IPS-15b (cell line): ENCODE results near the gene GFRA4.

Experiments
- H3K27me3 ChIP-seq: one replicate; pipeline ENCODE4 v1.6.1; 2013; ENCODE audit warnings: low read length; ENCODE audit not compliant: control insufficient read depth, insufficient read depth
- H3K36me3 ChIP-seq: one replicate; pipeline ENCODE4 v1.6.1; 2013; ENCODE audit warnings: low read length; ENCODE audit not compliant: control insufficient read depth, insufficient read depth
- H3K4me1 ChIP-seq: one replicate; pipeline ENCODE4 v1.6.1; 2013; ENCODE audit warnings: mild to moderate bottlenecking, low read length; ENCODE audit not compliant: control insufficient read depth, insufficient read depth
- H3K4me3 ChIP-seq: one replicate; pipeline ENCODE4 v1.5.1; 2013; ENCODE audit warnings: low read depth, low read length
- H3K9ac ChIP-seq: one replicate; pipeline ENCODE4 v1.6.1; 2013; ENCODE audit warnings: low read depth, mild to moderate bottlenecking, low read length
- H3K9me3 ChIP-seq: one replicate; pipeline ENCODE4 v1.6.1; 2013; ENCODE audit warnings: mild to moderate bottlenecking, low read length; ENCODE audit not compliant: control insufficient read depth, insufficient read depth

The GFRA4 gene

GRCh38 chr20:3663031-3663701, at the start of gene GFRA4:
Gene GFRA4 (minus strand): TSS chr20:3663399. CDS start chr20:3663399, 0 bp downstream.
- H3K4me3 ChIP-seq, result no peak within 1 kb of the TSS
- peaks cover 2% of the 10 kb centered on the region for H3K36me3 ChIP-seq
- H3K4me1 ChIP-seq, result no peaks in the 10 kb centered on the region
- H3K27me3 ChIP-seq, result peaks cover 59% of the 10 kb centered on the region
- no peak within 1 kb of the TSS for H3K9ac ChIP-seq
- H3K9me3 ChIP-seq, result no peaks in the 10 kb centered on the region

- Histone ChIP-seq H3K4me3 (no peak within 1 kb of the TSS), H3K9me3 (no peaks in the 10 kb centered on the region), H3K4me1 (no peaks in the 10 kb centered on the region), H3K27me3 (no peaks in the 10 kb centered on the region), H3K9ac (no peak within 1 kb of the TSS), H3K36me3 (no peaks in the 10 kb centered on the region)
Measured at GRCh38 chr20:3712279-3712873, 49.2 kb upstream of the GFRA4 start, which contains the start of gene SIGLEC1. Gene SIGLEC1 (minus strand): TSS chr20:3712600. CDS start chr20:3707128, 5,472 bp downstream.

- Histone ChIP-seq H3K4me1 (no peaks in the 10 kb centered on the region), H3K9ac (no peak overlapping the region), H3K27me3 (no peaks in the 10 kb centered on the region), H3K36me3 (no peaks in the 10 kb centered on the region), H3K4me3 (no peak overlapping the region), H3K9me3 (no peaks in the 10 kb centered on the region)
Measured at GRCh38 chr20:3711484-3711941, 48.3 kb upstream of the GFRA4 start.

- Histone ChIP-seq H3K9me3 (no peaks in the 10 kb centered on the region), H3K36me3 (no peaks in the 10 kb centered on the region), H3K4me3 (no peak overlapping the region), H3K4me1 (no peaks in the 10 kb centered on the region), H3K9ac (no peak overlapping the region), H3K27me3 (no peaks in the 10 kb centered on the region)
Measured at GRCh38 chr20:3710703-3711483, 47.7 kb upstream of the GFRA4 start.

- H3K9ac ChIP-seq, result no peak overlapping the region
- no peaks in the 10 kb centered on the region for H3K27me3 ChIP-seq
- H3K4me1 ChIP-seq, result no peaks in the 10 kb centered on the region
- no peak overlapping the region for H3K4me3 ChIP-seq
- no peaks in the 10 kb centered on the region for H3K36me3 ChIP-seq
- no peaks in the 10 kb centered on the region for H3K9me3 ChIP-seq
Measured at GRCh38 chr20:3710011-3710466, 46.8 kb upstream of the GFRA4 start.

GRCh38 chr20:3707508-3707899, 44.3 kb upstream of the GFRA4 start:
- H3K36me3 ChIP-seq, result no peaks in the 10 kb centered on the region
- no peaks in the 10 kb centered on the region for H3K4me1 ChIP-seq
- no peaks in the 10 kb centered on the region for H3K9me3 ChIP-seq
- H3K4me3 ChIP-seq, result no peak overlapping the region
- no peak overlapping the region for H3K9ac ChIP-seq
- H3K27me3 ChIP-seq, result no peaks in the 10 kb centered on the region

GRCh38 chr20:3706774-3707507, 43.7 kb upstream of the GFRA4 start:
- H3K4me1 ChIP-seq, result no peaks in the 10 kb centered on the region
- no peak overlapping the region for H3K4me3 ChIP-seq
- no peak overlapping the region for H3K9ac ChIP-seq
- no peaks in the 10 kb centered on the region for H3K9me3 ChIP-seq
- no peaks in the 10 kb centered on the region for H3K27me3 ChIP-seq
- H3K36me3 ChIP-seq, result no peaks in the 10 kb centered on the region

GRCh38 chr20:3705970-3706739, 43.0 kb upstream of the GFRA4 start:
- H3K9ac ChIP-seq, result no peak overlapping the region

GRCh38 chr20:3705491-3705969, 42.3 kb upstream of the GFRA4 start:
- no peaks in the 10 kb centered on the region for H3K4me1 ChIP-seq
- no peaks in the 10 kb centered on the region for H3K9me3 ChIP-seq
- H3K27me3 ChIP-seq, result no peaks in the 10 kb centered on the region
- H3K36me3 ChIP-seq, result no peaks in the 10 kb centered on the region
- H3K9ac ChIP-seq, result peak overlapping the region; percentile 37
- no peak overlapping the region for H3K4me3 ChIP-seq

More at GRCh38 chr20:3705970-3706739, 43.0 kb upstream of the GFRA4 start:
- no peaks in the 10 kb centered on the region for H3K27me3 ChIP-seq
- H3K4me1 ChIP-seq, result no peaks in the 10 kb centered on the region
- H3K4me3 ChIP-seq, result no peak overlapping the region
- no peaks in the 10 kb centered on the region for H3K9me3 ChIP-seq
- H3K36me3 ChIP-seq, result no peaks in the 10 kb centered on the region

- H3K36me3 ChIP-seq, result no peaks in the 10 kb centered on the region
- H3K9ac ChIP-seq, result no peak overlapping the region
- no peak overlapping the region for H3K4me3 ChIP-seq
- H3K27me3 ChIP-seq, result no peaks in the 10 kb centered on the region
- H3K4me1 ChIP-seq, result no peaks in the 10 kb centered on the region
- H3K9me3 ChIP-seq, result no peaks in the 10 kb centered on the region
Measured at GRCh38 chr20:3704087-3704486, 40.9 kb upstream of the GFRA4 start.
